HUES64 (cell line): ENCODE measurements around the gene DAPK2.

Source experiments
- H3K27ac ChIP-seq: 2 replicates; pipeline ENCODE4 v1.7.0; 2013; ENCODE audit warnings: low read depth, low read length, inconsistent platforms
- H3K27me3 ChIP-seq: 2 replicates; pipeline ENCODE4 v1.6.1; 2013; ENCODE audit warnings: mild to moderate bottlenecking, low read length; ENCODE audit not compliant: insufficient read depth
- H3K36me3 ChIP-seq: 2 replicates; pipeline ENCODE4 v1.6.1; 2013; ENCODE audit warnings: mild to moderate bottlenecking, low read length; ENCODE audit not compliant: insufficient read depth
- H3K4me1 ChIP-seq: 2 replicates; pipeline ENCODE4 v1.6.1; 2013; ENCODE audit warnings: mild to moderate bottlenecking, low read length, moderate library complexity; ENCODE audit not compliant: insufficient read depth
- H3K4me3 ChIP-seq: 2 replicates; pipeline ENCODE4 v1.5.1; 2013; ENCODE audit warnings: mild to moderate bottlenecking, low read length, moderate library complexity
- H3K9ac ChIP-seq: 2 replicates; pipeline ENCODE4 v1.6.1; 2013; ENCODE audit warnings: mild to moderate bottlenecking, low read depth, low read length
- H3K9me3 ChIP-seq: 2 replicates; pipeline ENCODE4 v1.6.1; 2013; ENCODE audit warnings: low read depth, low read length; ENCODE audit not compliant: insufficient read depth
- WGBS: fragments of 150-250, 120-280 bp; methylation state at CpG from one replicate; pipeline ENCODE4 v1.1.7; 2013; ENCODE audit warnings: missing lambda C conversion rate; 5-methylcytosine and 5-hydroxymethylcytosine counted together

The DAPK2 gene

GRCh38 chr15:63917588-63918316 lies 128.5 kb downstream of the DAPK2 start:
- no peak overlapping the region for H3K27ac ChIP-seq
- no peaks in the 10 kb centered on the region for H3K36me3 ChIP-seq
- H3K4me3 ChIP-seq, result no peak overlapping the region
- H3K27me3 ChIP-seq, result no peaks in the 10 kb centered on the region
- 74% methylated on average over 7 of the region's 8 CpGs for WGBS
- H3K4me1 ChIP-seq, result peaks cover 18% of the 10 kb centered on the region
- no peaks in the 10 kb centered on the region for H3K9me3 ChIP-seq
- H3K9ac ChIP-seq, result no peak overlapping the region

- H3K27ac ChIP-seq, result no peak overlapping the region
- no peaks in the 10 kb centered on the region for H3K36me3 ChIP-seq
- H3K9ac ChIP-seq, result no peak overlapping the region
- H3K9me3 ChIP-seq, result no peaks in the 10 kb centered on the region
- 62% methylated on average over 9 of the region's 9 CpGs for WGBS
- no peak overlapping the region for H3K4me3 ChIP-seq
- H3K4me1 ChIP-seq, result peaks cover 18% of the 10 kb centered on the region
- no peaks in the 10 kb centered on the region for H3K27me3 ChIP-seq
Observed at GRCh38 chr15:63915873-63916771, 130.2 kb downstream of the DAPK2 start.

GRCh38 chr15:63915209-63915872 lies 130.9 kb downstream of the DAPK2 start:
- WGBS, result 82% methylated on average over 3 of the region's 3 CpGs
- Histone ChIP-seq H3K4me3 (no peak overlapping the region), H3K9ac (no peak overlapping the region), H3K9me3 (no peaks in the 10 kb centered on the region), H3K36me3 (no peaks in the 10 kb centered on the region), H3K27ac (no peak overlapping the region), H3K27me3 (no peaks in the 10 kb centered on the region), H3K4me1 (peaks cover 18% of the 10 kb centered on the region)

- H3K9me3 ChIP-seq, result no peaks in the 10 kb centered on the region
- no peaks in the 10 kb centered on the region for H3K36me3 ChIP-seq
- H3K4me1 ChIP-seq, result peaks cover 18% of the 10 kb centered on the region
- no peaks in the 10 kb centered on the region for H3K27me3 ChIP-seq
- H3K27ac ChIP-seq, result no peak overlapping the region
- WGBS, result 84% methylated on average over 2 of the region's 3 CpGs
- H3K4me3 ChIP-seq, result no peak overlapping the region
- no peak overlapping the region for H3K9ac ChIP-seq
Observed at GRCh38 chr15:63913786-63914315, 132.4 kb downstream of the DAPK2 start.

GRCh38 chr15:63913336-63913735 lies 132.9 kb downstream of the DAPK2 start:
- Histone ChIP-seq H3K27ac (no peak overlapping the region), H3K36me3 (no peaks in the 10 kb centered on the region), H3K4me3 (no peak overlapping the region), H3K9ac (no peak overlapping the region), H3K27me3 (no peaks in the 10 kb centered on the region), H3K4me1 (peaks cover 18% of the 10 kb centered on the region), H3K9me3 (no peaks in the 10 kb centered on the region)
- WGBS, result 96% methylated on average over 9 of the region's 9 CpGs

GRCh38 chr15:63912061-63912615 lies 134.1 kb downstream of the DAPK2 start:
- Histone ChIP-seq H3K9me3 (no peaks in the 10 kb centered on the region), H3K4me1 (peaks cover 15% of the 10 kb centered on the region), H3K9ac (no peak overlapping the region), H3K27me3 (no peaks in the 10 kb centered on the region), H3K4me3 (no peak overlapping the region), H3K27ac (no peak overlapping the region), H3K36me3 (no peaks in the 10 kb centered on the region)
- WGBS, result 92% methylated on average over 14 of the region's 15 CpGs

- Histone ChIP-seq H3K4me3 (no peak overlapping the region), H3K9ac (no peak overlapping the region), H3K27ac (no peak overlapping the region), H3K9me3 (no peaks in the 10 kb centered on the region), H3K36me3 (no peaks in the 10 kb centered on the region), H3K4me1 (peaks cover 9% of the 10 kb centered on the region), H3K27me3 (no peaks in the 10 kb centered on the region)
- 75% methylated on average over 4 of the region's 4 CpGs for WGBS
Observed at GRCh38 chr15:63911160-63911559, 135.1 kb downstream of the DAPK2 start.

GRCh38 chr15:63909819-63910437 lies 136.4 kb downstream of the DAPK2 start:
- Histone ChIP-seq H3K4me3 (no peak overlapping the region), H3K4me1 (no peaks in the 10 kb centered on the region), H3K9me3 (no peaks in the 10 kb centered on the region), H3K9ac (no peak overlapping the region), H3K36me3 (no peaks in the 10 kb centered on the region), H3K27me3 (no peaks in the 10 kb centered on the region), H3K27ac (no peak overlapping the region)
- WGBS, result 84% methylated on average over 10 of the region's 10 CpGs

GRCh38 chr15:63908991-63909390 lies 137.3 kb downstream of the DAPK2 start:
- Histone ChIP-seq H3K27ac (no peak overlapping the region), H3K9ac (no peak overlapping the region), H3K9me3 (no peaks in the 10 kb centered on the region), H3K4me1 (no peaks in the 10 kb centered on the region), H3K4me3 (no peak overlapping the region), H3K27me3 (no peaks in the 10 kb centered on the region), H3K36me3 (no peaks in the 10 kb centered on the region)
- WGBS, result 100% methylated on average over 1 of the region's 2 CpGs

- no peaks in the 10 kb centered on the region for H3K4me1 ChIP-seq
- H3K27ac ChIP-seq, result no peak overlapping the region
- H3K9ac ChIP-seq, result no peak overlapping the region
- 90% methylated on average over 7 of the region's 7 CpGs for WGBS
- H3K9me3 ChIP-seq, result no peaks in the 10 kb centered on the region
- H3K27me3 ChIP-seq, result no peaks in the 10 kb centered on the region
- no peak overlapping the region for H3K4me3 ChIP-seq
- H3K36me3 ChIP-seq, result no peaks in the 10 kb centered on the region
Observed at GRCh38 chr15:63908281-63908680, 138.0 kb downstream of the DAPK2 start.
